Effector CD8-positive, alpha-beta T cell (primary cell): ENCODE results near the gene CLSTN2.

Source experiments
- DNase-seq: peaks from one replicate; lab custom pipeline; 2025; lab: John Stamatoyannopoulos, UW

CLSTN2 gene

DNA sequence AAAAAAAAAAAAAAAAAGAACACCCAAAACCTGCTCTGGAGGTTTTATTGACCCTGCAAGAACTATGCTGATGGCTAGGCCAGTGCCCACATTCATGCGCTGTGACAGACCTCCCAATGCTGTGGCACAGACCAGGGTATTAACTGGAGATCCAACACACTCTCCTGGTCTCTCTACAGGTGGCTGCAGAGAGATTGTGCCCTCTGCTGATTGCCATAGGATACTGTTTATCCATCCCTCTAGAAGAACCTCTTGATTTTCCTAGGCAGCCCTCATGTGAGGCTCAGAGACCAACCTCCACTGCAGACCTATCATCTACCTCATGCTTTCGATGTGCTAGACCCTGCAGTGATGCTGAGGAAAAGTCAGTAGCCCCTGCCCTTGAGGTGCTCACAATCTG, 617.4 kb downstream of the CLSTN2 start:
- DNase-seq, result no peak

- no peak for DNase-seq
These were observed 617.9 kb downstream of the CLSTN2 start for GRCh38 chr3:140552898-140553297.

DNA sequence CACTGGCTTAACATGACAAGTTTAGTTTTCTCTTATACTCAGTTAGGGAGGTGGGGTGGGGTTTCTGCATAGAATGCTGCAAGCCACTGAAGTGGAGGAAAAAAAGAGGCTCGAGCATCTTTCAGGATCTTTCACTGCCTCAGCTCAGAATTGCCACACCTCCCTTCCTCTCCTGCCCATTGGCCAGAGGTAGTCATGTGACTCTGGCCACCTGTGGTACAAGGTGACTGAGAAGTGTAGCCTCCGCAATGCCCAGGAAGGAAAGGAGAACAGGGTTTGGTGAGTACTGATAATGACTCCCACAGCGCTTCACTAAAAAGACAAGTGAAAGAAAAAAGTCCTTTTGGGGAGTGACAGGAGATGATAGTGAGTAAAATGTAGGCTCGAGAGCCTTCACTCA, 618.6 kb downstream of the CLSTN2 start:
- DNase-seq, result no peak

DNA sequence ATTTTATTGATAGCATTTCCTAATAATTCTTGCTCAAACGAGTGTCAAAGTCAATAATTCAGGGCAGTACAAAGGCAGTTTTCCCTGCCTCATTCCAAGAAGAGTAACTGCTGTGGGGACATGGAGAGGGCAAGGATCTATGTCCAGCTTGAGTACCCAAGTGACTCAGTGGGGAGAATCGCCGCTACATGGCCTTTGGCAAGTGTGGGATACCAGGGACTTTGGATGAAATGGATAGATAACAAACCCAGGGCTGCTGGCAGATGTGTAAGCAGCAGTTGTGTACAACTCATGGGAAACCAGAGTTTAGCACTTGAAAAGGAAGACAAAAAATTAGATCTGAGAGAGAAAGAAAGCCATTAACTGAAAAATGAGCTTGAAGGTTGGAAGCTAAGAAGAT, 620.7 kb downstream of the CLSTN2 start:
- no peak for DNase-seq

GRCh38 chr3:140557476-140557875, 622.5 kb downstream of the CLSTN2 start:
- DNase-seq, result no peak

GRCh38 chr3:140559546-140559945, 624.6 kb downstream of the CLSTN2 start:
- no peak for DNase-seq

GRCh38 chr3:140563206-140563760, 628.3 kb downstream of the CLSTN2 start:
- no peak for DNase-seq

DNA sequence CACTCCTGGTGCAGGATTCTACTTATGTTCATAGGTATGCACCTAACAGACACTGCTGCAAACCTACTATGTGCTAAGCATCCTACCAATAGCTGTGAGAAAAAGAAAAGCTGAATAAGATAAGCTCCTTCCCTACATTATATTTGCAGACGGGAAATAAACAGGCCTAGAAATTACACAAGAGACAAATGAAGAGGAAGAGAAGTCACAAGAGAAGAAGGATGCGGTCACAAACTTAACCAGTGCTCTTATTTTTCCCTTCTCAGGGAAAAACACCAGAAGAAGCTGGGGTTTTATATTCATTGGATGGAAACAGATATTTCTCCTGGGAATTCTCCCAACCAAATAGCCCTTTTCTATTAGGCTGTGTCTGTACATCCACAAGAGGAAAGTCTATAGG, 633.1 kb downstream of the CLSTN2 start:
- DNase-seq, result no peak

DNA sequence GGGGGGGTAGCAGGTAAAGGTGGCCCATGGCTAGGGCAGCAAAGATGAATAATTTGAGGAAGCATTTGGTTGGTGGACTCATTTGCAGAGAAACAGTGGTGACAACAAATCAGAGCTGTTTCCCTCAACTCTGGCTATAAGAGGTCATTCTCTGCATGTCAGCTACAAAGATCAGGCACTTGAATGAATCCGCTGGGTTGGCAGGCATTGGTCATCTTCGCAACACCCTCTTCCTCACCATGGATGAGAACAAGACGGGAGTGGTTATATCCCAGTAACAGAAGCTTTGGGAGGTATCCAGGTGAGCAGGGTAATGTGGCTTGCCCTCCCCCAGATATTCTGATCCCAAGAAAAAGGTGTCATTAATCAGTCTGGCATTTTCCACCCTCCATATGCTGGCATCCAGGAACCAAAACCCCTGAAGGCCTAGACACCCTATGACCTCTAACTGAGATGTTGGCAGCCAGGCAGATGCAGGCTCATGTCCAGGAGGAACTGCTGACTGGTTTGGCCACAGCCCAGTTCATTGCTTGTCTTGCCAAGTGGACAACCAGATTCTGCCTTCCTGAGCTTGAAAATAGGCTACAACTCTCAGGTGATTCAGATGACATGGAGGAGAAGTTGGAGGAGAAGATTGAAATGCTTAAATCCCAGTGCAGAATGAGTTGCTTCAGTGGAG, 634.0 kb downstream of the CLSTN2 start:
- no peak for DNase-seq

- no peak for DNase-seq
These were observed 635.6 kb downstream of the CLSTN2 start for GRCh38 chr3:140570602-140571001.

GRCh38 chr3:140571836-140572235, 636.9 kb downstream of the CLSTN2 start:
- DNase-seq, result no peak

DNA sequence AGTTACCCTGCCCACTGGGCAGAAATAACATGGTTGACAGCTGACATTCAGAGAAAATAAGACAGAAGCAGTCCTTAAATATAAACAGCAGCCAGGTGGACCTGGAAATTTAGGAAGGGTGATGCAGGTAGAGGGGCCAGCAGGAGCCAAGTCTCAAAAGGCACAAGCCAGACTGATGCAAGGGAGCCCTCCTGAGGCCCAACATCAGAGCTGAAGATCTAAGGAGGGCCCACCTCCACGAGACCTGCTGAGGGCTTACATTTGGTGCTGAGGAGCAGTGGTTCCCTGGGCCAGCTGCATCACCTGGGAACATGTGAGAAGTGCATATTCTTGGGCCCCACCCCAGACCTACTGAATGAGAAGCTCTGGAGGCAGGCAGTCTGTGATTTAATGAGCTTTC, 637.3 kb downstream of the CLSTN2 start:
- DNase-seq, result no peak

DNA sequence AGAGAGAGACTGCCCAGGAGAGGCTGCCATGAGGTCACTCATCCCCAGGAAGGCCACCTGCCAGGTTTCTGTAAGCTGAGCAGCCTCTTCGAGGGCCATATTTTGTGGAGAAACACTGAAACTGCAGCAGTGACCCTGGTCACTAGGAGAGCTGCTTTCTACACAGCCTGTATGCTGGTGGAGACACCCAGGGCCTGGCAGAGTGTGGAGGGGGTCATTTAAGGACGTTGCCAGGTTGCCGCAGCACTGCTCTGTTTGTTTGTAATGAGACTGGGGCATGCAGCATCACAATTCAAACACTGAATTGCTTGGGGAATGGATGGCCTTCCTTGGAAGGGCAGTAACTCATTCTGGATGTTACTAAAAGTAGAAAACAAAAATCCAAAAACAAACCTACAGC, 638.0 kb downstream of the CLSTN2 start:
- DNase-seq, result no peak

DNA sequence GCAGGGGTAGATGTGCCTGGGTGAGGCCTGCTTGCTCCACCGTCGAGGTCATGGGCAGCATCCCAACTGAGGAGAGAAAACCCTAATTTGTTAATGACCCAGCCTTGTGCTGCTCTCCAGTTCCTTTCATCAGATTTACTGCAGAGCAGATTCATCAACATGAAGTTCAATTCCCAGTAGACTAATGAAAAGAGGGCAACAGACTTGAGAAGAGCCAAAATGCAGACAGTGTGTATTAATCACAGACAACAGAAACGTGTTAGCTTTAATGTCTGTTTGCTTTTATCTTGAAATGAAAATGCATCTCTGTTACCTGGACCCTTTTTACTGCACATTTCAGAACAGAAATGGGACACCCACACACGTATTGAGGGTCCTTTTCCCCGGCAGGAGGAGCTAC, 639.4 kb downstream of the CLSTN2 start:
- DNase-seq, result no peak

- DNase-seq, result no peak
These were observed 641.5 kb downstream of the CLSTN2 start for GRCh38 chr3:140576449-140576848.

- DNase-seq, result no peak
These were observed 642.9 kb downstream of the CLSTN2 start for GRCh38 chr3:140577911-140578310.

DNA sequence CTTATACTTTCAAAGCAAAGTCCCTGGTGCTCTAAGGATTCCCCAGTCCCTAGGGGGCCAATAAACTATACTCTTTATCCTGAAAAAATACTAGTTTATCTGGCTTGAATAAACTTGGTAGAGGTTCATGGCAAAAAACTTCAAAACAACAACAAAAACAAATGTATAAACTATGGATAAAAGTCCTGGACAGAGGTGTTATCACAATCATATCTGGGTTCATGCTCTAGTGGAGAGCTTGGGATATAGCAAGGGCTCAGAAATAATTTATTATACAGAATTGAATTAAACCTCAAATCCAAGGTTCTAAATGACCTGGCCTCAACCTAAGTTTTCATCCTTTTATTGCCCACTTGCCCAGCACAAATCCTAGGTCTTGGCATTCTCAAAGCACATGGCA, 644.3 kb downstream of the CLSTN2 start:
- no peak for DNase-seq

GRCh38 chr3:140580746-140581145, 645.8 kb downstream of the CLSTN2 start:
- DNase-seq, result no peak

- DNase-seq, result no peak
These were observed 649.6 kb downstream of the CLSTN2 start for GRCh38 chr3:140584549-140584948.

DNA sequence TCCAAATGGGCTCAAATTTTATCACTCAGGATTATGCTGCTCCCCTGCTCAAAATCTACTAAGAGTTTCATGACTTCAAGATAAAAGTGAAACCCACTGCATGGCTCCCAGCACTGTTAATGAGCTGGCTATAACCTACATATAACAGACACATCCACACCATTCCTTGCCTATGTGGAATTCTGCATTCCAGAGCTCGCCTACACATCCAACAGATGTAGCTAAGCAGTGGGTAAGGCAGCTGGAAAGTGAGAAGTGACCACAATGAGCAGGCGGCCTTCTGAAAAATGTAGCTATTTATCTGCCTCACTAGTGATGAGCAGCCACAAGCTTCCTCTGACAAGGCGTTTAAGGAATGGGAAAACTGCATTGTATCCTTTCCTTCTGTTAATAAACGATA, 650.8 kb downstream of the CLSTN2 start:
- DNase-seq, result no peak

DNA sequence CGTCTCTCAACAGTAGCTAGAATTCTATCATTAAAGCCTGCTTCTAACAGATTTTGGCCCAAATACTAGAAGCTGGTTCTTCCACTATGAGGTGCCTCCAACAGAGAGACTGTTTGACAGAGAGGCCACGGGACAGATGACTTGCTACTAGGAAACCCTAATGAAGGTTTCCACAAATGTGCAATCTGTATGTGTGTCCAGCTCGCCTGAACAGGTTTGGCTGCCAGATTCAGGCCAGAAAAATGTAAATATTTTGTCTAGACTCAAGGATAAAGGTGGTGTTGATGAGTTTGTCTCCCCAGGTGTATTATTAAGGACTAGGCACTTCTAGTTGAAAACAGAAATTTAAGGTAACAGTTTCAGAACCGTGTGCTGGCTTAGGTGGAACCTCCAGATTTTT, 651.3 kb downstream of the CLSTN2 start:
- no peak for DNase-seq

GRCh38 chr3:140588558-140588957, 653.6 kb downstream of the CLSTN2 start:
- no peak for DNase-seq

DNA sequence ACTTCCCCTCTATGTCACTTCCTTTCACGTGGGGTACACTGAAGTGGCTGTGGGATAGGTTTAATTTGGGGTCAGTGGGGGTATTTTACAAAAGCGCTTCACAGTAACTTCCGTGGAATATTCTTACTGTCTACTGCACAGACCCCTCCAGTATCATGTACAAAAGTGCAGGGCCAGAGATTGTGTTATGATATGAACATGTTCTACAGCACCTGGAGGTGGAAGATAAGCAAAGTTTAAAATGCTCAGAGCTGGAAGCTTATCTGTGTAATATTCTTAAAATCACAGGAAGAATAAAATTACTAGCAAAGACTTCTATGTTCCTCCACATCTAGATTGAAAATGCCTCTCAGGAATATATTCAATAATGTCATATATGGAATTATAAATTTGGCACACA, 658.8 kb downstream of the CLSTN2 start:
- no peak for DNase-seq

- DNase-seq, result no peak
These were observed 660.3 kb downstream of the CLSTN2 start for GRCh38 chr3:140595295-140595694.
